Measurements from ENCODE around the gene NOL12.

Gene NOL12

DNA sequence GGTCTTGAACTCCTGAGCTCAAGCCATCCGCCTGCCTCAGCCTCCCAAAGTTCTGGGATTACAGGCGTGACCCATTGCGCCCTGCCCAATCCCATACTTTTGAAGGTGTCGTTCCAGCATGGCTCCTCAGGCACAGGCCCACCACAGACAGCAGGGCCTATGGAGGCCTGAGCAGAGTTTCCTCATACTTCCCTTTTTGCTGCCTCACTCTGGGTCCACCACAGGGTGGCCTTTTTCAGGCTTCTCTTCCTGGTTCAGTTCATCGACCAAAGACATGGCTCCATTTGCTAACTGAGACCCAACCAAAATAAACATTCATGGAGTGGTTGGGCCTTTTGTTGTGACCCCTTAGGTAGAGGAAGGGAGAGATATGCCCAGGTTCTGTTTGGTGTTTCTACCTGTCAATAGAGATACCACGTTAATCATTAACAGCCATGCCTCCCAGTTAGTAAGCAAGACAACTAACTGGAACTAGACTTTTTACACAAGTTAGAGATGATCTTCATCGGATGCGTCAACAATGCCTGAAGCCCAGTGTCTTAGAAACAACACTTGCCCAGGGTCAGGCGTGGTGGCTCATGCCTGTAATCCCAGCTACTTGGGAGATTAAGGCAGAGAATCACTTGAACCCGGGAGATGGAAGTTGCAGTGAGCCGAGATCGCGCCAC lies 45.8 kb downstream of the NOL12 start:
- TF ChIP-seq, protein P1, sequence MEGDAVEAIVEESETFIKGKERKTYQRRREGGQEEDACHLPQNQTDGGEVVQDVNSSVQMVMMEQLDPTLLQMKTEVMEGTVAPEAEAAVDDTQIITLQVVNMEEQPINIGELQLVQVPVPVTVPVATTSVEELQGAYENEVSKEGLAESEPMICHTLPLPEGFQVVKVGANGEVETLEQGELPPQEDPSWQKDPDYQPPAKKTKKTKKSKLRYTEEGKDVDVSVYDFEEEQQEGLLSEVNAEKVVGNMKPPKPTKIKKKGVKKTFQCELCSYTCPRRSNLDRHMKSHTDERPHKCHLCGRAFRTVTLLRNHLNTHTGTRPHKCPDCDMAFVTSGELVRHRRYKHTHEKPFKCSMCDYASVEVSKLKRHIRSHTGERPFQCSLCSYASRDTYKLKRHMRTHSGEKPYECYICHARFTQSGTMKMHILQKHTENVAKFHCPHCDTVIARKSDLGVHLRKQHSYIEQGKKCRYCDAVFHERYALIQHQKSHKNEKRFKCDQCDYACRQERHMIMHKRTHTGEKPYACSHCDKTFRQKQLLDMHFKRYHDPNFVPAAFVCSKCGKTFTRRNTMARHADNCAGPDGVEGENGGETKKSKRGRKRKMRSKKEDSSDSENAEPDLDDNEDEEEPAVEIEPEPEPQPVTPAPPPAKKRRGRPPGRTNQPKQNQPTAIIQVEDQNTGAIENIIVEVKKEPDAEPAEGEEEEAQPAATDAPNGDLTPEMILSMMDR (conservative IDR thresholded peaks at IDR 0.05; ENCODE audit: control insufficient read depth, insufficient read depth, low read depth, low read length) = no peak
- H3K4me3 ChIP-seq (ENCODE audit: control insufficient read depth, low read depth, low read length) = no peak overlapping the region
- no peak for DNase-seq (ENCODE audit: low read depth)

DNA sequence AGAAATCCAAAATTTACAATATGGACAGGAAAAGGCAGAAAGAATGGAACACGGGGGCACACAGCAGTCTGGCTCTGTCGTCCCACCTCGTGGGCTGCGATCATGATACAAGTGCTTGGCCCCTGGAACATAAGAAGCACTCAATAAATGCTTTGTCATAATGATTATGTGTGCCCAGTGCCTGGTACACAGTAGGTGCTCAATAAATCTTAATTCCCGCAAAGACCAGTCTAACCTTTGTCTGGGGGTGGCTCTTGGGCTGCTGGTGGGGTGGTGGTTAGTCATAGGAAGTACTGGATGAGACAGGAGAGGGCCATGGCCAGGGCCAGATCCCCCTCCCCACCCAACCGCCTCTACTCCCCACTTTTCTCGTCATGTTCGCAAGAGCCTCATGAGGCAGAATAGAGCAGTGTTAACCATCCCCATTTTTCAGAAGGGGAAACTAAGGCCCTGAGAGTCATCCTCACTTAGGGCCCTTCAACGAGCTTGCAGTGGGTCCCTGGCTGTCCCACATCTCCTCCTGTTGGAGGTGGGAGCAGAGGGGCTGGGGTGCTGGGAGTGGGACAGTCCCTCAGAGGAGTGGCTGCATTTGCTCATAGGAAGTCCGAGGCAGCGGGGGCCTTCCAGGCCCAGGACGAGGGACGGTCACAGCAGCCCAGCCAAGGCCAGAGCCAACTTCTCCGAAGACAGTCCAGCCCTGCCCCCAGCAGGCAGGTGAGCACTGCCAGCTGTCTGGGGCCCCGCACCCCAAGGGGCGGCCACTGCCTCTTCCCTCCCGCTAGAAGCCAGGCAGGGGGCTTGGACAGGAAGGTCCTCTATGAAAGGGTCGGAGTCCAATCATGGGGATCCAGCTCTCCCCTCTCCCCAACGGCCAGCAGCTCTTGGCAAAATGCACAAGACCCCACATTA lies 46.8 kb downstream of the NOL12 start:
- no peak for DNase-seq (ENCODE audit: low read depth)
- TF ChIP-seq, protein P1 (conservative IDR thresholded peaks at IDR 0.05; ENCODE audit: control insufficient read depth, insufficient read depth, low read depth, low read length) = no peak
- H3K4me3 ChIP-seq (ENCODE audit: control insufficient read depth, low read depth, low read length) = no peak overlapping the region

DNA sequence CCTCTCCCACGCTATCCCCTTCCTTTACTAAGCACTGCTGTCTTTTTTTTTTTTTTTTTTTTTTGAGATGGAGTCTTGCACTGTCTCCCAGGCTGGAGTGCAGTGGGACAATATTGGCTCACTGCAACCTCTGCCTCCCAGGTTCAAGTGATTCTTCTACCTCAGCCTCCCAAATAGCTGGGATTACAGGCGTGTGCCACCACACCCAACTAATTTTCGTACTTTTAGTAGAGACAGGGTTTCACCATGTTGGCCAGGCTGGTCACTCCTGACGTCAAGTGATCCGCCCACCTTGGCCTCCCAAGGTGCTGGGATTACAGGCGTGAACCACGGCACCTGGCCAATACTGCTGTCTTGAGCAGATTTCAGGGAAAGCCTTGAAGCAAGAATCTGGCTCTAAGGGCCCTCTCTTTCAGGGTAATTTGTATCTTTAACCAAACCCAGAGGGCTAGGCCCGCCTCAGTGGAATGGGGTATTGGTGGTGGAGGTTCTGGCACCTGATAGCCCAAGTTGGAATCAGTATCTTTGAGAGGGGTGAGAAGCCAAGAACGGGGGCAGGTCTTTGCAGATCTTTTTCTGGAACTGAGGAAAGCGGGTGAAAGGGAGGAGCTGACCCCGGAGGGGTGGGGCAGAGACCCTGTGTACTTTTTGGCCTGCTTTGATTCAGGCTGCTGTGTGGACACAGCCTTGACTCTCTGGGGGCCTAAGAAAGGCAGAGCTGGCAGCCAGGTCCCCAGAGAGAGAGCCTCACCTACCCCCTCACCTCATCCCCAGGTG lies 47.7 kb downstream of the NOL12 start:
- no peak overlapping the region for H3K4me3 ChIP-seq (ENCODE audit: control insufficient read depth, low read depth, low read length)
- DNase-seq (ENCODE audit: low read depth) = no peak
- TF ChIP-seq, protein P1 (conservative IDR thresholded peaks at IDR 0.05; ENCODE audit: control insufficient read depth, insufficient read depth, low read depth, low read length) = no peak

DNA sequence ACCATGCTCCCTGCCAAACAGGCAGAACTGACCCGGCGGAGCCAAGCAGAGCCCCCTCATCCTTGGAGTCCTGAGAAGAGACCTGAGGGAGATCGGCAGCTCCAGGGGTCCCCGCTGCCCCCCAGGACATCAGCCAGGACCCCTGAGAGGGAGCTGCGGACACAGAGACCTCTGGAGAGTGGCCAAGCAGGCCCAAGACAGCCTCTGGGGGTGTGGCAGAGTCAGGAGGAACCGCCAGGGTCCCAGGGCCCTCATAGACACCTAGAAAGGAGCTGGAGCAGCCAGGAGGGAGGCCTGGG lies 48.2 kb downstream of the NOL12 start:
- no peak for DNase-seq (ENCODE audit: low read depth)
- TF ChIP-seq, protein P1 (conservative IDR thresholded peaks at IDR 0.05; ENCODE audit: control insufficient read depth, insufficient read depth, low read depth, low read length) = no peak
- H3K4me3 ChIP-seq (ENCODE audit: control insufficient read depth, low read depth, low read length) = no peak overlapping the region

DNA sequence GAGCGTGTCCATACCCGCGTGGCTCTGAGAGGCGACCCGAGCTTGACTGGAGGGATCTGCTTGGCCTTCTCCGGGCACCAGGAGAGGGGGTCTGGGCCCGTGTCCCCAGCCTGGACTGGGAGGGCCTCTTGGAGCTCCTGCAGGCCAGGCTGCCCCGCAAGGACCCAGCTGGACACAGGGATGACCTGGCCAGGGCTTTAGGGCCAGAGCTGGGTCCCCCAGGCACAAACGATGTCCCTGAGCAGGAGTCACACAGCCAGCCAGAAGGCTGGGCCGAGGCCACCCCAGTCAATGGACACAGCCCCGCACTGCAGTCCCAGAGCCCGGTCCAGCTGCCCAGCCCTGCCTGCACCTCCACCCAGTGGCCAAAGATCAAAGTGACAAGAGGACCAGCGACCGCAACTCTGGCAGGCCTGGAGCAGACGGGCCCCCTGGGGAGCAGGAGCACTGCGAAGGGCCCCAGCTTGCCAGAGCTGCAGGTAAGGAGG lies 48.9 kb downstream of the NOL12 start:
- no peak overlapping the region for H3K4me3 ChIP-seq (ENCODE audit: control insufficient read depth, low read depth, low read length)
- TF ChIP-seq, protein P1 (conservative IDR thresholded peaks at IDR 0.05; ENCODE audit: control insufficient read depth, insufficient read depth, low read depth, low read length) = peak; percentile 35
- DNase-seq (ENCODE audit: low read depth) = no peak

DNA sequence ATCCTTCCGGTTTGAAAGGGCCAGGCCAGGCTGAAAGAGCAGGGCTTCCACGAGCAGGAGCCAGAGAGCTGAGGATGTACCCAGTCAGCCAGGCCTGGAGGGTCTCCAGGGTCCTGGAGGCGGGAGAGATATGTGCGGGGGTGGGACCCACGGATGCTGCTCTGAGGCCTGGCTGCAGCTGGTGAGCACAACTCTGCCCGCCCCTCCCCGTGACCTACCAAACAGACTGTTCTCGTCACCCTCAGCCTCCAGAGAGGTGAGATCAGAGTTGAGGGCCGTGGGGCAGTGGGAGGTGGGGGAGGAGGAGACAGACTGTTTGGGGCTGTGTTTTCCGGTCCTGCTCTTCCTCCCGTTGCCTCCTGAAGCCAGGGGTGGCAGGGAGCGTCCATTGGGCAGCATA lies 52.9 kb downstream of the NOL12 start:
- DNase-seq (ENCODE audit: low read depth) = peak; percentile 94
- H3K4me3 ChIP-seq (ENCODE audit: control insufficient read depth, low read depth, low read length) = no peak overlapping the region
- TF ChIP-seq, protein P1 (conservative IDR thresholded peaks at IDR 0.05; ENCODE audit: control insufficient read depth, insufficient read depth, low read depth, low read length) = peak; percentile 23

Measured in fibroblast of mammary gland (primary cell).